NCI-H146 (cell line): ENCODE measurements around the gene OTUD5.
"Not testable (repeated sequence)": the region's sequence is repeated elsewhere in the genome, so short reads cannot be mapped to it uniquely, and the experiment has no call there.

Experiments
- DNase-seq: peaks from one replicate; lab custom pipeline; 2025; lab: John Stamatoyannopoulos, UW

The OTUD5 gene

GRCh38 chrX:48890296-48890925 is 67.0 kb downstream of the OTUD5 start:
- no peak for DNase-seq

DNA sequence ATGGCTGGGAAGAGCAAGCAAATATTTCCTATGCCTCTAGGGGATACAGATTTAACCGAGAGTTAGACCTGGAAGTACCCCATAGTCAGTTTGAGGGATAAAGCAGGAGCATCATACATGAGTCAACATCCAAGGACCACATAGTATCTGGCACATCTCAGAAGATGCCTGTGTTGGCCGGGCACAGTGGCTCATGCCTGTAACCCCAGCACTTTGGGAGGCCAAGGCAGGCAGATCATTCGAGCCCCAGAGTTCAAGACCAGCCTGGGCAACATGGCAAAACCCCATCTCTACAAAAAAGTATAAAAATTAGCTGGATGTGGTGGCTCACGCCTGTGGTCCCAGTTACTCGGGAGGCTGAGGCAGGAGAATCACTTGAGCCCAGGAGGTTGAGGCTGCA is 70.8 kb downstream of the OTUD5 start:
- not testable (repeated sequence) for DNase-seq

DNA sequence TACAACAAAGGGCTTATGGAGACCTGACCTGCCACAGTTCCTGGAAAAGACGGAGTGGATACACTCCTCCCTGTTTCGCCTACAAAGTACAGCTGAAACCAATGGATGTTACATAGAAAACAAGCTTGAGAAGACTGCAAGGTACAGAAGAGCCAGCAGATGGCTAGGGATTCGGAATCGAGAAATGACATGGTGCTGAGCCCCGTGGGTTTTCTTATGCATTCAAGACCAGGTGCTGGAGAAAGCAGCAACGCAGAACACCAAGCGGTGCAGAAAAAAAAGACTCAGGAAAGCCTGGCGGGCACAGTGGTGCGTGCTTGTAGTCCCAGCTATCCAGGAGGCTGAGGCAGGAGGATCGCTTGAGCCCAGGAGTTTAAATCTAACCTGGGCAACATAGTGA is 73.7 kb downstream of the OTUD5 start:
- DNase-seq: peak; percentile 33

- DNase-seq: not testable (repeated sequence)
These were observed 80.5 kb downstream of the OTUD5 start for GRCh38 chrX:48876944-48877343.
